IMR-90 (cell line): ENCODE data around the gene TELO2. TPM values are rescaled to one million over a fixed set of nuclear protein-coding genes. Genes with fewer than 3 reads are reported as not detected.

Experiments used
- ATAC-seq: fragments of 200-7000 bp; cut with Tn5 transposase; 2 replicates; pipeline ENCODE4 v1.9.1; 2020; ENCODE audit warnings: low read depth, mild to moderate bottlenecking, moderate library complexity
- BruUV-seq: library from RNA; stranded (reverse); fragments of 400-500 nt; replicated peaks from 2 replicates; lab custom pipeline; 2021; lab: Mats Ljungman, UMichigan
- CTCF ChIA-PET: fragments of 300-600 bp; formaldehyde crosslinking; extraction: SDS; loops from one replicate; lab custom pipeline; 2021; ENCODE audit warnings: antibody characterized with exemption; lab: Yijun Ruan, JAX
- POLR2A ChIA-PET: fragments of 300-600 bp; sonication (Branson Sonifier 250); formaldehyde crosslinking; loops from one replicate; lab custom pipeline; 2022; ENCODE audit warnings: antibody characterized with exemption; ENCODE audit not compliant: unreplicated experiment; lab: Charles Lee
- DNase-seq: peaks from one replicate; pipeline ENCODE4 v3.0.0; 2013
- H2AFZ ChIP-seq: replicated peaks from 2 replicates; pipeline ENCODE3; 2013; ENCODE audit warnings: low read length, mild to moderate bottlenecking; ENCODE audit not compliant: poor library complexity
- H2AK5ac ChIP-seq: 2 replicates; pipeline ENCODE4 v1.6.1; 2013; ENCODE audit warnings: low read depth, low read length, inconsistent platforms
- H2AK9ac ChIP-seq: replicated peaks from 2 replicates; pipeline ENCODE3; 2013; ENCODE audit warnings: mild to moderate bottlenecking, low read depth, low read length, moderate library complexity; ENCODE audit not compliant: poor library complexity
- H2BK120ac ChIP-seq: 2 replicates; pipeline ENCODE4 v1.6.1; 2013; ENCODE audit warnings: low read depth, low read length, inconsistent platforms
- H2BK15ac ChIP-seq: 3 replicates; pipeline ENCODE4 v1.6.1; 2013; ENCODE audit warnings: low read depth, low read length, inconsistent platforms
- H2BK20ac ChIP-seq: 2 replicates; pipeline ENCODE4 v1.6.1; 2013; ENCODE audit warnings: low read depth, mild to moderate bottlenecking, inconsistent platforms, low read length, moderate library complexity
- H2BK5ac ChIP-seq: 2 replicates; pipeline ENCODE4 v1.6.1; 2013; ENCODE audit warnings: mild to moderate bottlenecking, low read depth, low read length, inconsistent platforms; ENCODE audit not compliant: poor library complexity, severe bottlenecking
- H3K14ac ChIP-seq: replicated peaks from 2 replicates; pipeline ENCODE4 v1.6.1; 2013; ENCODE audit warnings: low read depth, low read length, inconsistent platforms
- H3K18ac ChIP-seq: 2 replicates; pipeline ENCODE4 v1.6.1; 2013; ENCODE audit warnings: low read depth, low read length, control low read depth
- H3K23ac ChIP-seq: 2 replicates; pipeline ENCODE4 v1.6.1; 2013; ENCODE audit warnings: low read depth, low read length, inconsistent platforms
- H3K27ac ChIP-seq: 2 replicates; pipeline ENCODE4 v1.5.1; 2013; ENCODE audit warnings: mild to moderate bottlenecking, control low read depth, low read length; ENCODE audit not compliant: insufficient read depth
- H3K27me3 ChIP-seq: 2 replicates; pipeline ENCODE4 v1.6.1; 2013; ENCODE audit warnings: low read length; ENCODE audit not compliant: control insufficient read depth, insufficient read depth
- H3K36me3 ChIP-seq: 2 replicates; pipeline ENCODE4 v1.6.1; 2013; ENCODE audit warnings: low read length, mixed read lengths; ENCODE audit not compliant: control insufficient read depth, insufficient read depth
- H3K4ac ChIP-seq: 2 replicates; pipeline ENCODE4 v1.6.1; 2013; ENCODE audit warnings: low read depth, low read length, inconsistent platforms
- H3K4me1 ChIP-seq: 2 replicates; pipeline ENCODE4 v1.6.1; 2013; ENCODE audit warnings: low read length, mixed read lengths; ENCODE audit not compliant: control insufficient read depth, insufficient read depth
- H3K4me2 ChIP-seq: 2 replicates; pipeline ENCODE4 v1.6.1; 2013; ENCODE audit warnings: low read depth, mild to moderate bottlenecking, control low read depth, low read length, moderate library complexity
- H3K4me3 ChIP-seq: 2 replicates; pipeline ENCODE4 v1.5.1; 2013; ENCODE audit warnings: low read depth, mild to moderate bottlenecking, control low read depth, low read length, moderate library complexity; ENCODE audit not compliant: insufficient read depth
- H3K56ac ChIP-seq: 2 replicates; pipeline ENCODE4 v1.6.1; 2013; ENCODE audit warnings: low read length, inconsistent platforms; ENCODE audit not compliant: insufficient read depth; ENCODE audit errors: extremely low read depth
- H3K79me1 ChIP-seq, 2 experiments: 2 replicates each; pipeline ENCODE4 v1.6.1; 2013; ENCODE audit warnings: low read length in 2 of 2, inconsistent platforms in 1 of 2, low read depth in 1 of 2
- H3K9ac ChIP-seq: 2 replicates; pipeline ENCODE4 v1.6.1; 2013; ENCODE audit warnings: low read depth, low read length, control low read depth
- H3K9me1 ChIP-seq: 2 replicates; pipeline ENCODE4 v1.6.1; 2013; ENCODE audit warnings: low read length, inconsistent platforms; ENCODE audit not compliant: insufficient read depth
- H3K9me3 ChIP-seq: 2 replicates; pipeline ENCODE4 v1.6.1; 2013; ENCODE audit warnings: low read length; ENCODE audit not compliant: control insufficient read depth, insufficient read depth
- H4K20me1 ChIP-seq: 2 replicates; pipeline ENCODE4 v1.6.1; 2013; ENCODE audit warnings: low read length, inconsistent platforms; ENCODE audit not compliant: insufficient read depth
- H4K5ac ChIP-seq: 2 replicates; pipeline ENCODE4 v1.6.1; 2013; ENCODE audit warnings: mild to moderate bottlenecking, low read depth, low read length, control low read depth
- H4K8ac ChIP-seq, 2 experiments: 2 replicates each; pipeline ENCODE4 v1.6.1; 2013; ENCODE audit warnings: low read depth in 2 of 2, low read length in 2 of 2, control low read depth in 1 of 2, inconsistent platforms in 1 of 2
- H4K91ac ChIP-seq: 2 replicates; pipeline ENCODE4 v1.6.1; 2013; ENCODE audit warnings: low read depth, low read length, inconsistent platforms; ENCODE audit not compliant: insufficient read depth
- MAFK ChIP-seq: IDR thresholded peaks from 2 replicates; pipeline ENCODE4 v1.6.1; 2012; ENCODE audit warnings: low read depth, low read length, improper control_type of control experiment
- POLR2A ChIP-seq: IDR thresholded peaks from 2 replicates; pipeline ENCODE4 v1.6.1; 2012; ENCODE audit warnings: mild to moderate bottlenecking, low read depth, low read length
- WGBS, 2 experiments: methylation state at CpG; one replicate each; pipeline versions ENCODE4 v1.1.5 to v1.1.7; 2013; ENCODE audit warnings: missing lambda C conversion rate in 2 of 2; ENCODE audit not compliant: insufficient read length in 1 of 2; ENCODE audit errors: extremely low coverage in 2 of 2; 5-methylcytosine and 5-hydroxymethylcytosine counted together
- dilution Hi-C: fragments of 300-500 bp; cut with HindIII; formaldehyde crosslinking; loops from one replicate; pipeline ENCODE4 v1.14.3; 2018; ENCODE audit warnings: low sequenced_read_pairs; ENCODE audit not compliant: unreplicated experiment
- in situ Hi-C: fragments of 300-500 bp; cut with MboI; formaldehyde crosslinking; loops from 3 replicates; pipeline ENCODE4 v1.14.3; 2019; ENCODE audit warnings: low sequenced_read_pairs, inconsistent platforms, mixed read lengths
- intact Hi-C: fragments of 100-400 bp; cut with micrococcal nuclease; formaldehyde crosslinking; loops from 2 replicates; pipeline ENCODE4 v1.10.0; 2022
- polyA plus RNA-seq, 3 experiments: library from polyadenylated mRNA; depleted of rRNA; stranded (reverse); fragments of >200 nt; gene quantifications; 2 replicates each; pipeline ENCODE4 v1.2.3, GENCODE V29; 2012; ENCODE audit warnings: low replicate concordance in 1 of 3
- total RNA-seq: library from RNA; depleted of rRNA; stranded (reverse); fragments of >200 nt; gene quantifications from 2 replicates; pipeline ENCODE4 v1.2.3, GENCODE V29; 2012

Gene TELO2
- total and polyA plus RNA-seq, 2 of the 4 experiments (the other 2 are of a cell fraction): 6.6 to 26.6 TPM

GRCh38 chr16:1506494-1507213, 13.5 kb downstream of the TELO2 start:
- H3K4me2 ChIP-seq: no peak overlapping the region
- no peak overlapping the region for H2AK5ac ChIP-seq
- TF ChIP-seq POLR2A (no peak), MAFK (no peak)
- H2BK15ac ChIP-seq: no peak overlapping the region
- in situ Hi-C loops: no loop called here
- no peaks in the 10 kb centered on the region for H3K9me3 ChIP-seq
- H3K9ac ChIP-seq: no peak overlapping the region
- H3K27me3 ChIP-seq: no peaks in the 10 kb centered on the region
- H3K79me1 ChIP-seq: no peaks in the 10 kb centered on the region
- H3K4ac ChIP-seq: no peak overlapping the region
- no peak overlapping the region for H3K4me3 ChIP-seq
- H2BK20ac ChIP-seq: no peak overlapping the region
- intact Hi-C loops: no loop called here
- no TSS peak for BruUV-seq
- 93% methylated on average over 22 of the region's 37 CpGs; no CpG with 5 or more reads in 1 of the 2 experiments for WGBS, 2 experiments
- no peak overlapping the region for H3K27ac ChIP-seq
- no peak overlapping the region for H3K56ac ChIP-seq
- ChIA-PET POLR2A (no interaction called here), CTCF (interaction anchor here (0.7 kb wide), 1 partner anchor 202 kb away, joined by 3 read pairs; no protein-coding TSS in a partner anchor)
- dilution Hi-C loops: no loop called here
- no peak overlapping the region for H4K91ac ChIP-seq
- no peaks in the 10 kb centered on the region for H3K9me1 ChIP-seq
- H4K20me1 ChIP-seq: no peaks in the 10 kb centered on the region; the same call in 1 of the 2 replicates
- no peak overlapping the region for H3K23ac ChIP-seq
- H2BK120ac ChIP-seq: no peak overlapping the region
- H3K18ac ChIP-seq: no peak overlapping the region
- no peak overlapping the region for H4K8ac ChIP-seq
- H2AK9ac ChIP-seq: no peak overlapping the region
- no peak overlapping the region for H2BK5ac ChIP-seq
- peaks cover 39% of the 10 kb centered on the region for H3K36me3 ChIP-seq
- H3K4me1 ChIP-seq: no peaks in the 10 kb centered on the region
- no peak overlapping the region for H4K5ac ChIP-seq
- no peak overlapping the region for H3K14ac ChIP-seq
- H2AFZ ChIP-seq: no peak overlapping the region
- ATAC-seq (no peak), DNase-seq (no peak)
